ENCODE results near the gene ARPC1A.

ARPC1A gene

GRCh38 chr7:99415513-99416127 lies 89.9 kb downstream of the ARPC1A start:
- DNase-seq, result peak; percentile 16

Data from COR-L47 (cell line).